Aorta (tissue), 5 donors: ENCODE results near the gene ASTE1. TPM values are rescaled to one million over a fixed set of nuclear protein-coding genes. Genes with fewer than 3 reads are reported as not detected.
A peak's percentile ranks its signal among the peaks of the same experiment; 100 is the strongest.

ENCODE experiments used
- ATAC-seq: fragments of 200-7000 bp; cut with Tn5 transposase; one replicate; pipeline ENCODE4 v1.9.1; 2022; ENCODE audit warnings: moderate library complexity; ENCODE audit not compliant: low FRiP score
- DNase-seq, 2 donors: peaks; one replicate each; pipeline ENCODE4 v3.0.0-alpha.2; 2020
- H3K27ac ChIP-seq, 2 donors: one replicate each; pipeline ENCODE4 v1.5.1; 2013; ENCODE audit warnings: low read length in 2 of 2, mild to moderate bottlenecking in 2 of 2, moderate library complexity in 2 of 2, control low read depth in 1 of 2, inconsistent platforms in 1 of 2, low read depth in 1 of 2
- H3K27me3 ChIP-seq, 2 donors: one replicate each; pipeline ENCODE4 v1.6.1; 2013; ENCODE audit warnings: control low read depth in 1 of 2, low read length in 1 of 2, mild to moderate bottlenecking in 1 of 2, moderate library complexity in 1 of 2; ENCODE audit not compliant: insufficient read depth in 2 of 2, control insufficient read depth in 1 of 2
- H3K36me3 ChIP-seq, 2 donors: one replicate each; pipeline ENCODE4 v1.6.1; 2013; ENCODE audit warnings: control low read depth in 1 of 2, low read length in 1 of 2, mild to moderate bottlenecking in 1 of 2; ENCODE audit not compliant: insufficient read depth in 2 of 2, control insufficient read depth in 1 of 2
- H3K4me1 ChIP-seq, 2 donors: one replicate each; pipeline ENCODE4 v1.6.1; 2013; ENCODE audit warnings: low read length in 2 of 2, control low read depth in 1 of 2, mild to moderate bottlenecking in 1 of 2, moderate library complexity in 1 of 2; ENCODE audit not compliant: insufficient read depth in 2 of 2, control insufficient read depth in 1 of 2
- H3K4me3 ChIP-seq, 2 donors: one replicate each; pipeline ENCODE4 v1.5.1; 2013; ENCODE audit warnings: low read length in 2 of 2, control low read depth in 1 of 2, mild to moderate bottlenecking in 1 of 2
- H3K9me3 ChIP-seq: one replicate; pipeline ENCODE4 v1.6.1; 2013; ENCODE audit warnings: mild to moderate bottlenecking, low read length; ENCODE audit not compliant: control insufficient read depth
- WGBS, 2 donors: extraction: QIAGEN DNeasy Blood & Tissue Kit; methylation state at CpG; one replicate each; pipeline ENCODE4 v1.1.7; 2013; 5-methylcytosine and 5-hydroxymethylcytosine counted together
- intact Hi-C, 2 donors: fragments of 100-400 bp; cut with DNase I; formaldehyde crosslinking; loops; one replicate each; pipeline versions ENCODE4 v1.14.2 to v1.15.0; 2022
- long read RNA-seq, 2 donors: library from polyadenylated mRNA; unstranded; transcript quantifications; one replicate each; pipeline ENCODE4 v2.0.0, GENCODE V29; 2020 to 2021
- polyA plus RNA-seq, 2 donors: library from polyadenylated mRNA; stranded (reverse); fragments of 200-250 nt; gene quantifications; one replicate each; pipeline ENCODE4 v1.2.3, GENCODE V29; 2013
- total RNA-seq, 2 donors: library from RNA; stranded (reverse); fragmentation: NEBNext Ultra II Directional; extraction: Animal tissue kit (Norgen Biotek cat#: 25700); gene quantifications; one replicate each; pipeline ENCODE4 v1.2.1, GENCODE V29; 2021
- donor health status: healthy with polysubstance abuse.
- donor health status: Bipolar disorder and iron deficiency.
- donor health status: DM: no; HTN: no; CAD: no.
- donor health status: DM: no; HTN: no; CAD: no.
- donor health status: DM: yes; HTN: yes; CAD: no.

The ASTE1 gene, protein sequence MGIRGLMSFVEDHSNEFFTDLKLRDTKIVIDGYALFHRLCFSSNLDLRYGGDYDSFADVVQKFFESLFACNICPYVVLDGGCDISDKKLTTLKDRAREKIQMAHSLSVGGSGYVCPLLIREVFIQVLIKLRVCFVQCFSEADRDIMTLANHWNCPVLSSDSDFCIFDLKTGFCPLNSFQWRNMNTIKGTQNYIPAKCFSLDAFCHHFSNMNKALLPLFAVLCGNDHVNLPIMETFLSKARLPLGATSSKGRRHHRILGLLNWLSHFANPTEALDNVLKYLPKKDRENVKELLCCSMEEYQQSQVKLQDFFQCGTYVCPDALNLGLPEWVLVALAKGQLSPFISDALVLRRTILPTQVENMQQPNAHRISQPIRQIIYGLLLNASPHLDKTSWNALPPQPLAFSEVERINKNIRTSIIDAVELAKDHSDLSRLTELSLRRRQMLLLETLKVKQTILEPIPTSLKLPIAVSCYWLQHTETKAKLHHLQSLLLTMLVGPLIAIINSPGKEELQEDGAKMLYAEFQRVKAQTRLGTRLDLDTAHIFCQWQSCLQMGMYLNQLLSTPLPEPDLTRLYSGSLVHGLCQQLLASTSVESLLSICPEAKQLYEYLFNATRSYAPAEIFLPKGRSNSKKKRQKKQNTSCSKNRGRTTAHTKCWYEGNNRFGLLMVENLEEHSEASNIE
- total RNA-seq (1 to 10 TPM; 4.3 to 8.0 TPM), polyA plus RNA-seq (1 to 10 TPM; 1.6 to 3.4 TPM)
- long read RNA-seq, donor 1, transcript ASTE1-201 (6 exons, 2,664 nt): major isoform, 9 of 21 reads
- long read RNA-seq, donor 1, partial matches to known transcripts: 5 of 21 reads
- long read RNA-seq, donor 1, other reads (novel, unspliced or antisense): 5 of 21 reads
- long read RNA-seq, donor 2, partial matches to known transcripts: 3 of 10 reads
- long read RNA-seq, donor 2, other reads (novel, unspliced or antisense): 3 of 10 reads

DNA sequence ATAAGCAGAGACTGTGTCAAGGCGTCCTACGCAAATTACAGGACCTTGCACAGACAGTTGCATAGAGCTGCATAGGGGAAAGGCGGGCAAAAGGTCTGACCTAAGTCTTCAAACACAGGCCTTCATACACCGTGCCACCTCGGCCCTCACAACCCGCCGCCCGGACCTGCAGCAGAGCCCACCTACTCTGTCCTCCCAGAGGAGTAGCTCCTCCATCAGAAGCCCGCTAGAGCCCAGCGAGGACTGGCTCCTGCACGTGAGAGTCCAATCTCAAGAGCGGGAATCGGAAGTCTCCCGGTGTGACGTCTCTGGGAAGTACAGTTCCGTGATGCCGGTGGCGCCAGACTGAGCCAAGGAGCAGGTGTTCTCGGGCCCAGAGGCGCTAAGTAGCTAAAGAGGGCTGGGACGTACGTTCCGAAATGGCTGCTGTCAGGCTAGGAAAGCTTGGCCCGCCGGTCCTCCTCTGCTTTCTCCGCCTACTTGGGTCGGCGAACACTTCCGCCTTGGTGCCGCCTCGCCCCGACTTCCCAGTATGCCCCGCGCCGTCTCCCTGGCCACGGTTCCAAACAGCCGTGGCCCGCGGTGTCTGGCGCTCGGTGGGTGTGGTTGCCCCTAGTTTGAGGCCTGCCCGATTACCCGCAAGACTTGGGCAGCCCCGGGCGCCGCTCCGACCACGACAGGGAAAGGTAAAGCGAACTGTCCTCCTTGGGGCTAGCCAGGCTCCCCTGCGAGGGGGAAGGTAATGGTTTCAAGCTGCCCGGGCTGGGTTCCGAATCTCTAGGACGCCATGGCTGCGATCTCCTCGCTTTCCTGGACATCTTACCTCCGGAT is at the start of gene ASTE1, which contains the start of gene NEK11:
TSS of gene ASTE1 (minus strand) at position 505 of the 831 bp plus-strand sequence. CDS start 1,519 bp downstream, outside the sequence.
TSS of gene NEK11 (plus strand) at position 557 of the 831 bp plus-strand sequence. CDS start 2,832 bp downstream, outside the sequence.
- Histone ChIP-seq H3K36me3 (peaks cover 0 to 2% of the 10 kb centered on the region in 2 donors), H3K4me3 (peak within 1 kb of the TSS; percentile 69 to 83), H3K4me1 (peaks cover 4 to 6% of the 10 kb centered on the region in 2 donors), H3K27me3 (no peaks in the 10 kb centered on the region), H3K9me3 (no peaks in the 10 kb centered on the region), H3K27ac (peak within 1 kb of the TSS in 1 of 2 donors; percentile 56)
- peak; percentile 98 for ATAC-seq
- intact Hi-C loops: loop anchor here in 1 of 2 donors (10.0 kb wide), 1 partner anchor 132 kb away; the partner anchor contains the start of gene ATP2C1
- DNase-seq: peak; percentile 95 to 97
- 0 to 1% methylated on average over 56 of the region's 56 CpGs for WGBS, 2 donors

DNA sequence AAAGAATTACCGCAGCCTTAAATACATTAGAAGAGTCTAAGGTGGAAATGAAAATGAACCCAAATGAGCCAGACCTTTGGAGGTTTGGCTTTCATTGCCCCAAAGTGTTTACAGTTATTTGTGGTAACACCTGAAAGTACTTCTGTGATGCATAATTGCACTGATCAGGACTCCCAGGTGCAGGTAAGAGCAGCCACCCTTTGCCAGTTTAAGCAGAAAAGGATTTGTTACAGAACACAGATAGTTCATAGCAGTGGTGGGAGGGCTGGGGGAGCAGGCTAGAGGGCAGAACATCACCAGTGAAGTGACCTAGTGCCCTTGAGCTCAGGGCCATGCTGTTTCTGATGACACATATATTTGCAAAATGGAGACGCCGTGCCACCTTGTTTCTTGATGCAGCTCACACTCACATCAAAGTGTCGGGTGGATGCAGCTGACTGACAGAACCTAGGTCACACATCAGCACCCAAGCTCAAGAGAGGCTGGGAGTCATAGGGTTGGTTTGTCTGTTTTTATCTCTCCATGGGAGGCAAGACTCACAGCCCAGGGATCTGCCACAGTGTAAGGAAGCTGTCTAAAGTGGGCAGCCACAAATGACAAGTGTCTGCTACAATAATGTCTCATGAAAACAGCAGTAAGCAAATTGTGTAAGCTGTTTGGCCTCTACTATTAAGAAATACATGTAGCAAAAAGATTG is 49.2 kb upstream of the ASTE1 start:
- H3K4me1 ChIP-seq: peaks cover 0 to 3% of the 10 kb centered on the region in 2 donors
- no peak overlapping the region for H3K4me3 ChIP-seq
- ATAC-seq (no peak), DNase-seq (no peak)
- intact Hi-C loops: no loop called here
- H3K27me3 ChIP-seq: no peaks in the 10 kb centered on the region
- 61 to 71% methylated on average over 4 of the region's 4 CpGs for WGBS, 2 donors
- H3K9me3 ChIP-seq: no peaks in the 10 kb centered on the region
- H3K27ac ChIP-seq: no peak overlapping the region
- H3K36me3 ChIP-seq: no peaks in the 10 kb centered on the region

DNA sequence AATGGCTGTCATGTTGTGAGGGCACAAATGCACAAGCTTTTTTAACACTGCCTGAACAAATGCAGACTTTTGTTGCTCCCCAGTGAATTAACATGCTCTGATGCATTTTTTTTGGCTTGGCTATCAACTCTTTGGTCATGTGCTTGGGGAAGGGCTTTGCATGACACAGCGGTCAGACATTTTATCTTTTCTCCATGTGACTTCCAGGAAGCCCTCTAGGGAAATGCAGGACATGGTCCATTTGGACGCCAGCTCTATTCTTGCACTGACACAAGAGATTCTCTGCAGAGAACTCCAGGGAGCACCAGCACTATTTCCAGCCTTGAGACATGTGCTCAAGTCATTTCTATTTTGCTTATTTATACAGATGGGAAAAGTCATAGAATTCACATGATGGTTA is 46.2 kb upstream of the ASTE1 start:
- Histone ChIP-seq H3K36me3 (no peaks in the 10 kb centered on the region), H3K9me3 (no peaks in the 10 kb centered on the region), H3K27me3 (no peaks in the 10 kb centered on the region), H3K4me3 (no peak overlapping the region), H3K4me1 (peaks cover 0 to 3% of the 10 kb centered on the region in 2 donors), H3K27ac (no peak overlapping the region)
- intact Hi-C loops: no loop called here
- ATAC-seq (peak; percentile 73), DNase-seq (no peak)
- WGBS, 2 donors: 9 to 20% methylated on average over 2 of the region's 2 CpGs

DNA sequence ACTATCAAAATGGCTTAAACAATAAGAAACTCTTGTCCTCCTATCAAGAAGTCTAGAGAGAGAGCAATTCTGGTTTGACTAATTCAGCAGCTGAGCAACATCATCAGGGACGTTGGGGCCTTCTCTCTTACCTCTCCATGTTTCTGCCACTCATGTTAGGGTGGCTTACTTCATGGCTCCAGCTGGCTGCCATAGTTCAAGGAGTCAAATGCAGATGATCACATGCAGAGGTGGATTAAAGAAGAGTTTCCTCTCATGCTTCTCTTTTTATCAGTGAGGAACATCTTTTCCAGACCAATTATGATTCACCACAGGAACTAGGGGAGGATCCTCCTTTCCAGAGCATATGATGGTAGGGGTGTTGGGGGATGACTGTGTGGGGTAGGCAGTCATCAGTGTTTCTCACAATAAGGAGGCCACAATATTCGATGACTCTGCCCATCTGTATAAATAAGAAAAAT is 45.5 kb upstream of the ASTE1 start:
- peaks cover 0 to 3% of the 10 kb centered on the region in 2 donors for H3K4me1 ChIP-seq
- DNase-seq (no peak), ATAC-seq (no peak)
- H3K4me3 ChIP-seq: no peak overlapping the region
- no peak overlapping the region for H3K27ac ChIP-seq
- H3K9me3 ChIP-seq: no peaks in the 10 kb centered on the region
- H3K27me3 ChIP-seq: no peaks in the 10 kb centered on the region
- intact Hi-C loops: no loop called here
- no peaks in the 10 kb centered on the region for H3K36me3 ChIP-seq
- 72 to 81% methylated on average over 2 of the region's 2 CpGs for whole genome bisulfite sequencing, 2 donors

DNA sequence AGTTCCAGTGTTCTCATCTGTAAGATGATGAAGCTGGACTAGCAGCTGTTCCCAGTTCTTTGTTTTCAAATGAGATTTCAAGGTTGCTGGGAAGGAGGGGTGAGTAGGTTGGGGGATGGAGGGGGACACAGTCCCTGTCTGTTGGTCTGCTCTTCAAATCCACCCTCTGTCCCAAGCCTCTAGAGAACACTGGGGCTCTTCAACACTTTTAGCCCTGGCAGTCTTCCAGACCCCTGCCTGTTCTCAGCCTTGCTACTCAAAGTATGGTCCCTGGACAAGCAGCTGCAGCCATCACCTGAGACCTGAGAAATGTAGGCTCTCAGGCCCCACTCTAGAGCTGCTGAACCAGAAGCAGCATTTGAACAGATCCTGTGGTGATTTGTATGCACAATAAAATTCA is 41.4 kb upstream of the ASTE1 start:
- Histone ChIP-seq H3K27ac (no peak overlapping the region), H3K27me3 (no peaks in the 10 kb centered on the region), H3K4me1 (peaks cover 0 to 3% of the 10 kb centered on the region in 2 donors), H3K36me3 (no peaks in the 10 kb centered on the region), H3K4me3 (no peak overlapping the region), H3K9me3 (no peaks in the 10 kb centered on the region)
- no peak for DNase-seq
- ATAC-seq: no peak
- intact Hi-C loops: no loop called here

DNA sequence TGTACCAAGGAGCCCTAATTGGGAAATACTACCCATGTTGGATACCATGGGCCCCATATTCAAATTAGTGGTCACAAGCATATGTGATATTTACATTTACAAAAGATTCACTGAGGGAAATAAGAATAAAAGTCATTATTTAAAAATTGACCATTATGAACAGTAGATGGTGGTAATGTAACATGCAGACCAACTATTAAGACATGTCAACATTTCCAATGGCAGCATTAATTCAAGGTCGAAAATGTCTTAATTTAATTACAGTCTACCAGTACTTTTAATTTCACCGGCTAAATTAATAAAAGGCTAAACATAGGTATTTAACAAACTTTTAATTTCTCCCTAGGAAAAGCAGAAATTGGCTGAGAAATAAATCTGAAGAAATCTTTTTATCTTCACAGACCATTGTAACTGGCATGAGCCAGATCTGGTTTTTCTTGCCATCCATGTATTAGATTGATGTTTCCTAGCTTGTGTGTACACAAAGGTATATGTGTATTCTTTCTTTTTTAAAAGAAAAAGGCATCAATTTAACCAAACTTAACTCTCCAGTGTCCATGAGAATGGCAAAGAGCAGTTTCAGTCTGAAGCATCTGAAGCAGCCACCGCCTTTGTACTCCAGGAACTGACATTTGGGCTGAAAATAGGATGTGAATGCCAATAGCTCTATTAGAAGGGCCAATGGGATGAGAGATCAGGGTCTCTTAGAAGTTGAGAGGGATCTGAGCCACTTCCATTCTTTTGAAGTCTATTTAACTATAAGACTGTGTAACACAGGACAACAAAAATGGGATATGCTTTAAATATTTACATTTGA is 26.6 kb upstream of the ASTE1 start:
- intact Hi-C loops: no loop called here
- 90% methylated on average over 3 of the region's 3 CpGs for WGBS, 2 donors
- no peak for ATAC-seq
- Histone ChIP-seq H3K27me3 (no peaks in the 10 kb centered on the region), H3K4me3 (no peak overlapping the region), H3K9me3 (no peaks in the 10 kb centered on the region), H3K27ac (no peak overlapping the region), H3K4me1 (no peaks in the 10 kb centered on the region), H3K36me3 (no peaks in the 10 kb centered on the region)
- DNase-seq: no peak

DNA sequence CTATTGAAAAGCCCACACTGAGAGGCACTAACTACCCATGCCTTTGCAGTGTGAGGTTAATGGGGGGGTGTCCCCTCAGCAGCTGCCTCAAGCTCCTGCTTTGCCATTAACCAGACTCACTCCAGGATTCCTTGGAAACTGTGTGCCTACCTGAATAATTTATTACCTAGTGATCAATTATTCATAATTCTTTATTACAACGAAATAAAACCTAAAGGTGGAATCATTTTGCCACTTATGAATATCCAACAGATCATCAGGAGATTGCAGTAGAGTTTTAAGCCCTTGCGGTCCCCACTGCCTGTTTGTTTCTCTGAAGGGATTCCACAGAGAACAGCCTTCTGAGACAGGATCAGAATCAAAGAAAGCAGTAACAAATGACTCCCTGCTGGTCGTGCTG is 23.4 kb upstream of the ASTE1 start:
- no peaks in the 10 kb centered on the region for H3K9me3 ChIP-seq
- 70 to 73% methylated on average over 3 of the region's 3 CpGs for WGBS, 2 donors
- no peak for DNase-seq
- no peaks in the 10 kb centered on the region for H3K4me1 ChIP-seq
- intact Hi-C loops: no loop called here
- no peaks in the 10 kb centered on the region for H3K27me3 ChIP-seq
- H3K36me3 ChIP-seq: no peaks in the 10 kb centered on the region
- H3K4me3 ChIP-seq: no peak overlapping the region
- no peak for ATAC-seq
- no peak overlapping the region for H3K27ac ChIP-seq
